Measurements from ENCODE around the gene C4orf54.

The C4orf54 gene

GRCh38 chr4:99669084-99669483 is 11.5 kb upstream of the C4orf54 start:
- TF ChIP-seq CTCF (IDR thresholded peaks at IDR 0.05; ENCODE audit: extremely low read depth, insufficient read depth, missing control alignments), result no peak
- in situ Hi-C loops (cut with MboI; ENCODE audit: low pct_unique_long_range_greater_than_20kb, low sequenced_read_pairs, unreplicated experiment), result no loop called here
- DNase-seq (ENCODE audit: low spot score), result no peak

- DNase-seq (ENCODE audit: low spot score), result no peak
- no peak for TF ChIP-seq CTCF (IDR thresholded peaks at IDR 0.05; ENCODE audit: extremely low read depth, insufficient read depth, missing control alignments)
- in situ Hi-C loops (cut with MboI; ENCODE audit: low pct_unique_long_range_greater_than_20kb, low sequenced_read_pairs, unreplicated experiment), result no loop called here
These were observed 10.8 kb upstream of the C4orf54 start for GRCh38 chr4:99668472-99668871.

GRCh38 chr4:99665983-99666382 is 8.4 kb upstream of the C4orf54 start:
- in situ Hi-C loops (cut with MboI; ENCODE audit: low pct_unique_long_range_greater_than_20kb, low sequenced_read_pairs, unreplicated experiment), result no loop called here
- no peak for DNase-seq (ENCODE audit: low spot score)
- no peak for TF ChIP-seq CTCF (IDR thresholded peaks at IDR 0.05; ENCODE audit: extremely low read depth, insufficient read depth, missing control alignments)

GRCh38 chr4:99664716-99665115 is 7.1 kb upstream of the C4orf54 start:
- in situ Hi-C loops (cut with MboI; ENCODE audit: low pct_unique_long_range_greater_than_20kb, low sequenced_read_pairs, unreplicated experiment), result no loop called here
- DNase-seq (ENCODE audit: low spot score), result no peak
- TF ChIP-seq CTCF (IDR thresholded peaks at IDR 0.05; ENCODE audit: extremely low read depth, insufficient read depth, missing control alignments), result no peak

GRCh38 chr4:99661907-99662306 is 4.3 kb upstream of the C4orf54 start:
- in situ Hi-C loops (cut with MboI; ENCODE audit: low pct_unique_long_range_greater_than_20kb, low sequenced_read_pairs, unreplicated experiment), result no loop called here
- DNase-seq (ENCODE audit: low spot score), result no peak
- no peak for TF ChIP-seq CTCF (IDR thresholded peaks at IDR 0.05; ENCODE audit: extremely low read depth, insufficient read depth, missing control alignments)

GRCh38 chr4:99658666-99659065 is 1.0 kb upstream of the C4orf54 start:
- in situ Hi-C loops (cut with MboI; ENCODE audit: low pct_unique_long_range_greater_than_20kb, low sequenced_read_pairs, unreplicated experiment), result no loop called here
- no peak for DNase-seq (ENCODE audit: low spot score)
- no peak for TF ChIP-seq CTCF (IDR thresholded peaks at IDR 0.05; ENCODE audit: extremely low read depth, insufficient read depth, missing control alignments)

All from GM13977 (cell line).